ENCODE results near the gene SARM1.

DNA sequence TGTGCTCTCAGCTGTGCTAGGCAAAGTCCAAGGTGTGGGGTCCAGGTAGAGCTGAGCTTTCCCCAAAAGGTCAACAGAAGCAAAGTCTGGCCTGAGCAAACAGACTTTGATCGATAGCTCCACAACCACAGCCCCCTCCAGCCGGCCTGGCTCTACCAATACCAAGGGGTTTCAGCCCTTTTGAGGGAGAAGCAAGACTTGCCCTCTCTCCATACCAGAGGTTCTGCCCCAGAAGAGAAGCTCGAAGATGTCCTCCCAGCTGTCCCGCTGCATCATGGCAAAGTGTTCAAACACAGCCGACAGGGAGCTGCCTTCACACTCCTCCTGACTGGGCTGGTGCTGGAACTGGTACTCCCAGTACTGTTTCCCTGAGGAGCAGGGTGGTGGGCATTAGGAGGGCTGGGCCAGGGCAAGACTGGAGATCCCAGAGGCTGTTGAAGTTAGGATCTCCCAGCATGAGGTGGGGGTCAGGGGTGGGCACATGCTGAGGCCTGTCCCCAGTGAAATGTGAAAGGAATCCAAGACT is 3.1 kb upstream of the SARM1 start:
- TF ChIP-seq, protein P1, sequence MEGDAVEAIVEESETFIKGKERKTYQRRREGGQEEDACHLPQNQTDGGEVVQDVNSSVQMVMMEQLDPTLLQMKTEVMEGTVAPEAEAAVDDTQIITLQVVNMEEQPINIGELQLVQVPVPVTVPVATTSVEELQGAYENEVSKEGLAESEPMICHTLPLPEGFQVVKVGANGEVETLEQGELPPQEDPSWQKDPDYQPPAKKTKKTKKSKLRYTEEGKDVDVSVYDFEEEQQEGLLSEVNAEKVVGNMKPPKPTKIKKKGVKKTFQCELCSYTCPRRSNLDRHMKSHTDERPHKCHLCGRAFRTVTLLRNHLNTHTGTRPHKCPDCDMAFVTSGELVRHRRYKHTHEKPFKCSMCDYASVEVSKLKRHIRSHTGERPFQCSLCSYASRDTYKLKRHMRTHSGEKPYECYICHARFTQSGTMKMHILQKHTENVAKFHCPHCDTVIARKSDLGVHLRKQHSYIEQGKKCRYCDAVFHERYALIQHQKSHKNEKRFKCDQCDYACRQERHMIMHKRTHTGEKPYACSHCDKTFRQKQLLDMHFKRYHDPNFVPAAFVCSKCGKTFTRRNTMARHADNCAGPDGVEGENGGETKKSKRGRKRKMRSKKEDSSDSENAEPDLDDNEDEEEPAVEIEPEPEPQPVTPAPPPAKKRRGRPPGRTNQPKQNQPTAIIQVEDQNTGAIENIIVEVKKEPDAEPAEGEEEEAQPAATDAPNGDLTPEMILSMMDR (IDR thresholded peaks at IDR 0.05; ENCODE audit: low read depth, low read length): no peak
- no peak for TF ChIP-seq EZH2phosphoT487 (IDR thresholded peaks at IDR 0.05; ENCODE audit: low read depth)
